DOHH2 (cell line): ENCODE measurements around the gene GPR62.

Experiments
- H3F3A ChIP-seq: fragments of 200-600 bp; sonication (generic), shearing (Covaris generic); 2 replicates; pipeline ENCODE4 v1.6.0; 2016; ENCODE audit warnings: antibody characterized with exemption, mild to moderate bottlenecking; ENCODE audit not compliant: control insufficient read depth, insufficient read depth
- H3K27ac ChIP-seq: fragments of 200-600 bp; sonication (generic); 2 replicates; pipeline ENCODE4 v1.5.1; 2014; ENCODE audit warnings: low read depth, mild to moderate bottlenecking, low read length, moderate library complexity
- H3K27me3 ChIP-seq: fragments of 200-600 bp; sonication (generic); 2 replicates; pipeline ENCODE4 v1.6.1; 2014; ENCODE audit warnings: mild to moderate bottlenecking, low read length, mixed read lengths; ENCODE audit not compliant: control insufficient read depth
- H3K36me3 ChIP-seq: fragments of 200-600 bp; sonication (generic); 2 replicates; pipeline ENCODE4 v1.6.1; 2014; ENCODE audit warnings: mild to moderate bottlenecking, low read length, moderate library complexity, mixed read lengths; ENCODE audit not compliant: control insufficient read depth
- H3K4me1 ChIP-seq: fragments of 200-600 bp; sonication (generic); 2 replicates; pipeline ENCODE4 v1.6.1; 2014; ENCODE audit warnings: mild to moderate bottlenecking, low read length, mixed read lengths; ENCODE audit not compliant: control insufficient read depth
- H3K4me2 ChIP-seq: fragments of 200-600 bp; sonication (generic); 2 replicates; pipeline ENCODE4 v1.6.0; 2014; ENCODE audit warnings: mild to moderate bottlenecking, low read length, moderate library complexity
- H3K4me3 ChIP-seq: fragments of 200-600 bp; sonication (generic); 2 replicates; pipeline ENCODE4 v1.5.1; 2014; ENCODE audit warnings: mild to moderate bottlenecking, low read length, mixed read lengths
- H3K79me2 ChIP-seq: fragments of 200-600 bp; sonication (generic); 2 replicates; pipeline ENCODE4 v1.6.1; 2014; ENCODE audit warnings: mild to moderate bottlenecking, low read length, mixed read lengths; ENCODE audit not compliant: control insufficient read depth
- H3K9me2 ChIP-seq: fragments of 200-600 bp; sonication (generic); replicated peaks from 2 replicates; pipeline ENCODE4 v1.6.1; 2014; ENCODE audit warnings: mild to moderate bottlenecking, low read length, mixed read lengths; ENCODE audit not compliant: control insufficient read depth
- H3K9me3 ChIP-seq: fragments of 200-600 bp; sonication (generic); 2 replicates; pipeline ENCODE4 v1.6.1; 2014; ENCODE audit warnings: antibody characterized with exemption, low read length, mixed read lengths; ENCODE audit not compliant: control insufficient read depth, insufficient read depth
- H4K20me1 ChIP-seq: fragments of 200-600 bp; sonication (generic); 2 replicates; pipeline ENCODE4 v1.6.0; 2014; ENCODE audit warnings: low read depth, mild to moderate bottlenecking, antibody characterized with exemption, low read length, moderate library complexity; ENCODE audit not compliant: control insufficient read depth, insufficient read depth
- EZH2phosphoT487 ChIP-seq: fragments of 200-600 bp; sonication (generic); IDR thresholded peaks from 2 replicates; pipeline ENCODE4 v1.6.1; 2017; ENCODE audit warnings: borderline replicate concordance, mild to moderate bottlenecking, antibody characterized with exemption, low read length, moderate library complexity, mixed read lengths
- TF ChIP-seq, protein P1 (sequence below): fragments of 200-600 bp; sonication (generic); IDR thresholded peaks from one replicate; pipeline ENCODE4 v1.5.1; 2014; ENCODE audit warnings: antibody characterized with exemption, mild to moderate bottlenecking, low read depth, low read length; ENCODE audit not compliant: poor library complexity, severe bottlenecking

The GPR62 gene

GRCh38 chr3:52005571-52005986 is 50.4 kb downstream of the GPR62 start:
- no peak for TF ChIP-seq EZH2phosphoT487
- TF ChIP-seq, protein P1, sequence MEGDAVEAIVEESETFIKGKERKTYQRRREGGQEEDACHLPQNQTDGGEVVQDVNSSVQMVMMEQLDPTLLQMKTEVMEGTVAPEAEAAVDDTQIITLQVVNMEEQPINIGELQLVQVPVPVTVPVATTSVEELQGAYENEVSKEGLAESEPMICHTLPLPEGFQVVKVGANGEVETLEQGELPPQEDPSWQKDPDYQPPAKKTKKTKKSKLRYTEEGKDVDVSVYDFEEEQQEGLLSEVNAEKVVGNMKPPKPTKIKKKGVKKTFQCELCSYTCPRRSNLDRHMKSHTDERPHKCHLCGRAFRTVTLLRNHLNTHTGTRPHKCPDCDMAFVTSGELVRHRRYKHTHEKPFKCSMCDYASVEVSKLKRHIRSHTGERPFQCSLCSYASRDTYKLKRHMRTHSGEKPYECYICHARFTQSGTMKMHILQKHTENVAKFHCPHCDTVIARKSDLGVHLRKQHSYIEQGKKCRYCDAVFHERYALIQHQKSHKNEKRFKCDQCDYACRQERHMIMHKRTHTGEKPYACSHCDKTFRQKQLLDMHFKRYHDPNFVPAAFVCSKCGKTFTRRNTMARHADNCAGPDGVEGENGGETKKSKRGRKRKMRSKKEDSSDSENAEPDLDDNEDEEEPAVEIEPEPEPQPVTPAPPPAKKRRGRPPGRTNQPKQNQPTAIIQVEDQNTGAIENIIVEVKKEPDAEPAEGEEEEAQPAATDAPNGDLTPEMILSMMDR: no peak
- no peaks in the 10 kb centered on the region for H3F3A ChIP-seq
- no peak overlapping the region for H3K4me3 ChIP-seq
- peaks cover 10% of the 10 kb centered on the region for H3K4me1 ChIP-seq
- no peaks in the 10 kb centered on the region for H3K9me2 ChIP-seq
- H3K27me3 ChIP-seq: peaks cover 13% of the 10 kb centered on the region
- H3K79me2 ChIP-seq: no peaks in the 10 kb centered on the region
- no peak overlapping the region for H3K4me2 ChIP-seq
- no peaks in the 10 kb centered on the region for H3K36me3 ChIP-seq
- no peaks in the 10 kb centered on the region for H4K20me1 ChIP-seq
- H3K27ac ChIP-seq: no peak overlapping the region
- no peaks in the 10 kb centered on the region for H3K9me3 ChIP-seq

GRCh38 chr3:52006017-52006819 is 51.0 kb downstream of the GPR62 start:
- Histone ChIP-seq H3K36me3 (no peaks in the 10 kb centered on the region), H3K79me2 (no peaks in the 10 kb centered on the region), H3K27ac (no peak overlapping the region), H3K27me3 (peaks cover 13% of the 10 kb centered on the region), H3K4me3 (no peak overlapping the region), H4K20me1 (no peaks in the 10 kb centered on the region), H3K4me1 (peaks cover 9% of the 10 kb centered on the region), H3K9me3 (no peaks in the 10 kb centered on the region), H3F3A (no peaks in the 10 kb centered on the region), H3K9me2 (no peaks in the 10 kb centered on the region), H3K4me2 (no peak overlapping the region)
- TF ChIP-seq EZH2phosphoT487: no peak
- TF ChIP-seq, protein P1: no peak

- Histone ChIP-seq H3K4me3 (no peak overlapping the region), H3F3A (no peaks in the 10 kb centered on the region), H3K9me3 (no peaks in the 10 kb centered on the region), H3K4me1 (peaks cover 3% of the 10 kb centered on the region), H3K79me2 (no peaks in the 10 kb centered on the region), H3K36me3 (no peaks in the 10 kb centered on the region), H3K27me3 (peaks cover 13% of the 10 kb centered on the region), H3K4me2 (no peak overlapping the region), H4K20me1 (no peaks in the 10 kb centered on the region), H3K9me2 (no peaks in the 10 kb centered on the region), H3K27ac (no peak overlapping the region)
- TF ChIP-seq, protein P1: no peak
- TF ChIP-seq EZH2phosphoT487: no peak
Observed at GRCh38 chr3:52006820-52007133, 51.6 kb downstream of the GPR62 start.
